GM21529 (cell line): Measurements from ENCODE around the gene SVBP.
"Not testable (repeated sequence)": the region's sequence is repeated elsewhere in the genome, so short reads cannot be mapped to it uniquely, and the experiment has no call there.

Experiments used
- ATAC-seq: cut with Tn5 transposase; IDR thresholded peaks from one replicate; pipeline ENCODE4 v1.9.1; 2021; ENCODE audit not compliant: unreplicated experiment

SVBP gene

GRCh38 chr1:42816585-42817439, at the start of gene SVBP, which contains the start of gene ERMAP:
Gene SVBP, minus strand, starts transcription at chr1:42817397. Its CDS starts 853 bp downstream, at chr1:42816544.
Gene ERMAP, plus strand, starts transcription at chr1:42817122. Its CDS starts 13,327 bp downstream, at chr1:42830449.
- ATAC-seq = peak; percentile 77

DNA sequence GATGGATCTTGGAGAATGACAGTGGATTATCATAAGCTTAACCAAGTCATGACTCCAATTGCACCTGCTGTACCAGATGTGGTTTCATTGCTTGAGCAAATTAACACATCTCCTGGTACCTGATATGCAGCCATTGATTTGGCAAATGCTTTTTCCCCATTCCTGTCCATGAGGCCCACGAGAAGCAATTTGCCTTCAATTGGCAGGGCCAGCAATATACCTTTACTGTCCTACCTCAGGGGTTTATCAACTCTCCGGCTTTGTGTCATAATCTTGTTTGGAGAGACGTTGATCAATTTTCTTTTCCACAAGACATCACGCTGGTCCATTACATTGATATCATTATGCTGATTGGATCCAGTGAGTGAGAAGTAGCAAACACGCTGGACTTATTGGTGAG, 49.4 kb upstream of the SVBP start:
- no peak for ATAC-seq

DNA sequence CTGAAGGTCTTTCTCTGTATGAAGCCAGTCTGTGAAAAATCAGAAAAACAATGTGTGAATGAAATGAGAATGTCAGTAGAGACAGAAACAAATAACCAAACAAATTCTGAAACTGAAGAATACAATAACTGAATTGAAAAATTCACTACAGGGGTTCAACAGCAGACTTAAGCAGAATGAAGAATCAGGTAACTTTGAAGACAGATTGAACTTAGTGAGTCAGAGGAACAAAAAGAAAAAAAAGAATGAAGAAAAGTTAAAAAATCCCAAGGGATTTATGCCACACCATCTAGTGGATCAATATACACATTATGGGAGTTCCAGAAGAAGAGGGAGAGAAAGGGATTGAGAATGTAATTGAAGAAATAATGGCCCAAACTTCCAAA, 43.8 kb upstream of the SVBP start:
- no peak for ATAC-seq

DNA sequence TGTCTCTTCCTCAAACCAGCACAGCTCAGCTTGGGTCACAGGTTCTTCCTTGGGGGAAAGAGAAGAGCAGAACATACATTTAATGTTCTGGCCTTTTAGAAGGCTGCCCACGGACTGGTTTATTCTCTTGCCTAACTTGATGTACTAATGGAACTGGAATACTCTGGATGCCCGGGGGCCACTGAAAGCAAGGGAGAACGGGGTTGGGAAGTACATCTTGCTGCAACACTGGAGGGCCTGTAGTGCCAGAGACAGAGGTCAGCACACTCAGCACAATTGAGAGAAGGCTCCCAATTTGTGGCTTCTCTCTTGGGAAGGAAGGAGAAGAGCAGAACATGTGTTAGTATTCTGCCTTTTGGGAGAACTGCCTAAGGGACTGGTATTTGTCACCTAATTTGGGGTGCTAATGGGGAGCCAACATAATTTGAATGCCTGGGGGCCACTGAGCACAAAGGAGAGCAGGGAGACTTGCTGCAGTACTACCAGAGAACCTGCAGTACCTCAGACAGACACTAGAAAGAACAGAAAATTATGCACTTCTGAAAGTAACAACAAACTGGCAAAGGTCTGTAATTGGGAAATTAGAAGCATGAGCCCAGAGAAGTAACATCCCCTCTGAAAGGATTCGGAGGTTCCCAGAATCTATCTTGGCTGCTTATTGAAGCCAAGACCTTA, 43.3 kb upstream of the SVBP start:
- no peak for ATAC-seq

DNA sequence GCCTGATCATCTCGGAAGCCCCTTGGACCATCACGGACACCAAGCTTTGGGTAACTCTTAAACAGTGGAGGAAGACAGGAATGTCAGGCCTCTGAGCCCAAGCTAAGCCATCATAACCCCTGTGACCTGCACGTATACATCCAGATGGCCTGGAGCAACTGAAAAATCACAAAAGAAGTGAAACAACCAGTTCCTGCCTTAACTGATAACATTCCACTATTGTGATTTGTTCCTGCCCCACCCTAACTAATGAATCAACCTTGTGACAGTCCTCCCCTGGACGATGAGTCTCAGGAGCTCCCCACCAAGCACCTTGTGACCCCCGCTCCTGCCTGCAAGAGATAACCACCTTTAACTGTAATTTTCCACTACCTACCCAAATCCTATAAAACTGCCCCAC, 42.2 kb upstream of the SVBP start:
- ATAC-seq = not testable (repeated sequence)

DNA sequence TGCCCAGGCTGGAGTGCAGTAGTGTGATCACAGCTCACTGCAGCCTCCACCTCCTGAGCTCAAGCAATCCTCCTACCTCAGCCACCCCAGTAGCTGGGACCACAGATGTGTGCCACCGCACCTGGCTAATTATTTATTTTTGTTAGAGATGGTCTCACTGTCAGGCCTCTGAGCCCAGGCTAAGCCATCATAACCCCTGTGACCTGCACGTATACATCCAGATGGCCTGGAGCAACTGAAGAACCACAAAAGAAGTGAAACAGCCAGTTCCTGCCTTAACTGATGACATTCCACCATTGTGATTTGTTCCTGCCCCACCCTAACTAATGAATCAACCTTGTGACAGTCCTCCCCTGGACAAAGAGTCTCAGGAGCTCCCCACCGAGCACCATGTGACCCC, 39.4 kb upstream of the SVBP start:
- ATAC-seq = not testable (repeated sequence)

- ATAC-seq = no peak
Measured at GRCh38 chr1:42853116-42853884, 36.1 kb upstream of the SVBP start.

GRCh38 chr1:42852608-42852980, 35.4 kb upstream of the SVBP start:
- no peak for ATAC-seq

GRCh38 chr1:42851960-42852607, 34.9 kb upstream of the SVBP start:
- no peak for ATAC-seq

DNA sequence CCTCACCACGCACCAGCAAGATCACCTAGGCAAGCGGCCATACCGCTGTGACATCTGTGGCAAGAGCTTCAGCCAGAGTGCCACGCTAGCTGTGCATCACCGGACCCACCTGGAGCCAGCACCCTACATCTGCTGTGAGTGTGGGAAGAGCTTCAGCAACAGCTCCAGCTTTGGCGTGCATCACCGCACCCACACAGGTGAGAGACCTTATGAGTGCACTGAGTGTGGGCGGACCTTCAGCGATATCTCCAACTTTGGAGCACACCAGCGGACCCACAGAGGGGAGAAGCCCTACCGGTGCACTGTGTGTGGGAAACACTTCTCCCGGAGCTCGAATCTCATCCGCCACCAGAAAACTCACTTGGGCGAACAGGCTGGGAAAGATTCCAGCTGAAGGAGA, 34.2 kb upstream of the SVBP start:
- no peak for ATAC-seq

GRCh38 chr1:42849944-42850343, 32.7 kb upstream of the SVBP start:
- ATAC-seq = no peak

DNA sequence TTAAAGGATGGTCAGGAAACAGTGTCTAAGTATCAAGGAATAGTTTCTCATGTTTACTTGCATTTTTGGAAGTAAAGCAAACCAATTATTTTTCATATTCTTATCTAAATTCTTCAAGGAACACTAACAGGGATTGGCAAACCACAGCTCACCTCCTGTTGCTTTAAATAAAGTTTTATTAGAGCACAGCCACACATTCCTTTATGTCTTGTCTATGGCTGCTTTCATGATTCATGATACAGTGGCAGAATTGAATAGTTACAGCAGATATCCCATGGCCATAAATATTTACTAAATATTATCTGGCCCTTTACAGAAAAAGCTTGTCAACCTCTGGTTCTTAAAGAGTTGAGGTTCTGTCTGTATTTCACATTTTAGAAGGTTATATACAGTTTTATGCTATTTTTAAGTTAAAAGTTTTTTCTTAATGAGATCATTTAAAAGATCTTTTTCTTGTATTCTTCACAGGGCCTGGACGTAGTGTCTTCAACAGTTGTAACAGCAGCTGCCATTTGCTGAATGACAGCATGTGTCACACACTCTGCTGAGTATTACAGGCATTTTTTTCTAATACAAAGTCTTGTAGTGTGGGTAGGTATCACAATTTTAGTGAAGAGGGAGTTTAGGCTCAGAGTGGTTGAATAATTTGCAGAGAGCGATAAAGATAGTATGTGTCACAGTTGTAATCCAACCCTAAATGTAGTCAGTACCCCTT, 31.8 kb upstream of the SVBP start:
- no peak for ATAC-seq

DNA sequence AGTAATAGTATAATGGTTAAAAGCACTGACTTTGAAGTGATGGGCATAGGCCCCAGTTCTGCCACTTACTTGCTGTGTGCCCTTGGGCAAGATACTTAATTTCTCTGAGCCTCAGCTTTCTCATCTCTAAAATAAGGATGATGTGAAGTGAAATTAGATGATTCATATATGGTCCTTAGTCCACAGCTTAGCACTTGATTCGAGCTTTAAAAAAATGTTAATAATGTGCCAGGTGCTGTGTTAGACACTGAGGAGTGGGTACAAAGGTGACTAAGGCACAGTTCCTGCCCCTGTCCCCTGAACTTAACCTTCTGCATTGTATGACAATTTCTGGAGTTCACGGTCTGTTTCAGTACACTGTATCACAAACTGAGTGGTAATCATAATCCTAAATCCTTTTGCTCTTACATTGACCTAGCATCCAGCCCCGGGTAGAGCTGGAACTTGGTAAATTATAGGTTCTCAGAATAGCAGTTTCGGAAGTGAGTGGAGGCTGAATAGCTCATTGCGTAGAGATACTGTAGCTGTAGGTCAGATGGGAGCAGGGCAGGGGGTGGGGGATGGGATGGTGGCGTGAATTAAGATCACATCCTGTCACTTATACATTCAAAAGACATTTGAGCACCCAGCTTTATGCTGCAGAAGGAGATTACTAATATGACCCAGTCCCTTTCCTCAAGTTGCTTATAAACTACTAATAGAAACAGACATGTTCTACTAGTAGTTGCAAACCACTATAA, 30.7 kb upstream of the SVBP start:
- ATAC-seq = no peak

DNA sequence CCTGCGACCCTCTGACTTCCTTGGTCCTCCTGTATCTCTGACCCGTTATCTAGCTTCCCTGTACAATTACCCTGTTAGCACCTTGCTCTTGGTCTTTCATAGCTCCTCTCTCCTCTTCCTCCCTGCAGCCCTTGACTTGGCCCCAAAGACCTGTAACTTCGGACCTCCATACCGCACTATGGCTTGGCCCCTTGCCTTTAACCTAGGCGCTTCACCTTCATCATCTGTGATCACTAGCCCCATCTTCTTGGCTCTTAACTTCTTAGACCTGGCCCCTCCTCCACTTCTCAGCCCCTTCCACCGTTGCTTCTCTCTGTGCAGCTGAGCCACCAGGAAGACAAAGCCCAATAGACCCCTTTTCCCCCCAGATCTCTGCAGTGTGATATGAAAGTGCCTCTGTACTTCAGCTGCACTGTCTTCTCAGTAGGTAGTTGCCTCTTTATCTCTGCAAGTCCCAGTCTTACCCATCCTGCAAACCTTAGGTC, 30.0 kb upstream of the SVBP start:
- no peak for ATAC-seq

- ATAC-seq = peak; percentile 89
Measured at GRCh38 chr1:42846257-42847110, 29.3 kb upstream of the SVBP start, which contains the start of gene ZNF691. Gene ZNF691, plus strand, starts transcription at chr1:42846613. Its CDS starts 3,046 bp downstream, at chr1:42849659.

DNA sequence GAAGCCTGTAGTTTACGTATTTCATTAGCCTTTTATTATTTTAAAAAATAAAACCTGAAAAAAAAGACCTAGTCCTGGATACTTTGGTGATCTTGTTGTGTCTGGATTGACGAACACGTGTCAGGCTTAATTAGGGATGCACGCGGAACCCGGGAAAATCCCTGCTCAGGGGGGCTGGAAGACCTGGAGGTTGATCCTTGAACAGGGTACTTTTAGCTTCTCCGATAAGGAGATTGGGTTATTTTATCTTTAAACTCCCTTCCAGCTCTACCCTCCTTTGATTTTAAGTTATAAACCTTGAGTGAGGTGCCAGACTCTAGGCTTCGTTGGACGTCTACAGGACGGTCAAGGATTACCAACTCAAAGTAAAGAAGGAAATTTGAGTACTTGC, 28.7 kb upstream of the SVBP start:
- peak; percentile 18 for ATAC-seq

DNA sequence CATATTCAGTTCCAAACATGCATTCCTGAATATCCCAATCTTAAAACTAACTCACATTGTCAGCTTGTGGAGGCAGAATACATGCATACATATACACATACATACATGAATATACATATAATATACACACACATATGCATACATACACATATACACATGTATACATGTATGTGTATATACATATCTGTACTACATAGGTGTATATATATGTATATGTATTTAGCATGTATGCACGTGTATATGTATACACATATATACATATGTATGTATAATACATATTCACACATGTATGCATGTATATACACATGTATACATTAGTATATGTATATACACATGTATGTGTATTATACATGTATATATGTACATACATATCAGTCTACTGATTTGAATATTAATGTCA, 28.0 kb upstream of the SVBP start:
- no peak for ATAC-seq

GRCh38 chr1:42844592-42845140, 27.5 kb upstream of the SVBP start:
- ATAC-seq = no peak
